HEK293T (cell line): Measurements from ENCODE around the gene COMMD6.

Experiments
- CTCF ChIA-PET: fragments of 350-600 bp; formaldehyde crosslinking; extraction: SDS; loops from one replicate; lab custom pipeline; 2021; ENCODE audit warnings: antibody characterized with exemption, inconsistent platforms; lab: Yijun Ruan, JAX
- POLR2A ChIA-PET: fragments of 350-600 bp; formaldehyde crosslinking; extraction: SDS; loops from one replicate; lab custom pipeline; 2020; ENCODE audit warnings: antibody characterized with exemption, inconsistent platforms; lab: Yijun Ruan, JAX
- DNase-seq: peaks from one replicate; pipeline ENCODE4 v3.0.0; 2012; ENCODE audit warnings: mixed read lengths; ENCODE audit errors: extremely low spot score
- ARNT ChIP-seq: fragments of 450-650 bp; IDR thresholded peaks from 2 replicates; pipeline ENCODE4 v1.6.1; 2017; ENCODE audit warnings: mild to moderate bottlenecking
- BHLHE40 ChIP-seq: fragments of 450-650 bp; IDR thresholded peaks from 2 replicates; pipeline ENCODE4 v1.6.1; 2016; ENCODE audit warnings: mild to moderate bottlenecking, moderate library complexity, borderline replicate concordance
- CTBP1 ChIP-seq: fragments of 450-650 bp; IDR thresholded peaks from 2 replicates; pipeline ENCODE4 v1.6.1; 2016; ENCODE audit warnings: borderline replicate concordance
- ELF4 ChIP-seq: fragments of 450-650 bp; IDR thresholded peaks from 2 replicates; pipeline ENCODE4 v1.6.1; 2017; ENCODE audit warnings: antibody characterized with exemption
- FOXA1 ChIP-seq: fragments of 450-650 bp; IDR thresholded peaks from 2 replicates; pipeline ENCODE4 v1.6.1; 2016; ENCODE audit warnings: mild to moderate bottlenecking
- FOXK2 ChIP-seq: fragments of 450-650 bp; IDR thresholded peaks from 2 replicates; pipeline ENCODE4 v1.6.1; 2016; ENCODE audit warnings: mild to moderate bottlenecking
- FOXM1 ChIP-seq: fragments of 450-650 bp; IDR thresholded peaks from 2 replicates; pipeline ENCODE4 v1.6.1; 2017; ENCODE audit warnings: mild to moderate bottlenecking, borderline replicate concordance
- HDGF ChIP-seq: fragments of 450-650 bp; IDR thresholded peaks from 2 replicates; pipeline ENCODE4 v1.6.1; 2017; ENCODE audit warnings: antibody characterized with exemption, borderline replicate concordance
- L3MBTL2 ChIP-seq: fragments of 450-650 bp; conservative IDR thresholded peaks from 2 replicates; pipeline ENCODE4 v1.6.1; 2016; ENCODE audit warnings: mild to moderate bottlenecking
- LEF1 ChIP-seq: fragments of 450-650 bp; IDR thresholded peaks from 2 replicates; pipeline ENCODE4 v1.6.1; 2017; ENCODE audit warnings: mild to moderate bottlenecking, borderline replicate concordance
- NFRKB ChIP-seq: fragments of 450-650 bp; IDR thresholded peaks from 2 replicates; pipeline ENCODE4 v1.6.1; 2016; ENCODE audit warnings: mild to moderate bottlenecking, moderate library complexity
- PKNOX1 ChIP-seq: fragments of 450-650 bp; IDR thresholded peaks from 2 replicates; pipeline ENCODE4 v1.6.1; 2016
- SP1 ChIP-seq: fragments of 450-650 bp; IDR thresholded peaks from 2 replicates; pipeline ENCODE4 v1.6.1; 2017
- SUZ12 ChIP-seq: fragments of 450-650 bp; IDR thresholded peaks from 2 replicates; pipeline ENCODE4 v1.6.1; 2016; ENCODE audit warnings: mild to moderate bottlenecking
- TARDBP ChIP-seq: fragments of 450-650 bp; IDR thresholded peaks from 2 replicates; pipeline ENCODE4 v1.6.1; 2016
- ZNF384 ChIP-seq: fragments of 450-650 bp; IDR thresholded peaks from 2 replicates; pipeline ENCODE4 v1.6.1; 2016

The COMMD6 gene

GRCh38 chr13:75514080-75514995 lies 23.3 kb downstream of the COMMD6 start:
- ChIA-PET POLR2A (no interaction called here), CTCF (interaction anchor here (0.7 to 1.6 kb wide), 2 partner anchors 9 to 51 kb away, joined by 3 read pairs; no protein-coding TSS in a partner anchor)
- no peak for DNase-seq
- TF ChIP-seq ELF4, result no peak
- no peak for TF ChIP-seq FOXM1
- no peak for TF ChIP-seq FOXK2
- TF ChIP-seq TARDBP, result no peak
- no peak for TF ChIP-seq SP1
- no peak for TF ChIP-seq CTBP1
- no peak for TF ChIP-seq LEF1
- no peak for TF ChIP-seq BHLHE40
- no peak for TF ChIP-seq FOXA1
- TF ChIP-seq HDGF, result no peak
- TF ChIP-seq L3MBTL2, result no peak
- TF ChIP-seq ZNF384, result no peak
- no peak for TF ChIP-seq NFRKB
- no peak for TF ChIP-seq PKNOX1
- no peak for TF ChIP-seq SUZ12

- POLR2A ChIA-PET, result no interaction called here
- DNase-seq, result no peak
- TF ChIP-seq NFRKB (no peak), FOXA1 (no peak), CTBP1 (no peak), L3MBTL2 (no peak), ZNF384 (no peak), FOXK2 (no peak)
- CTCF ChIA-PET, result interaction anchor here (1.6 kb wide), 1 partner anchor 10 kb away, joined by 3 read pairs; no protein-coding TSS in a partner anchor
Observed at GRCh38 chr13:75513271-75513670, 24.4 kb downstream of the COMMD6 start.

- no peak for DNase-seq
- TF ChIP-seq BHLHE40, result no peak
- TF ChIP-seq FOXA1, result no peak
- no peak for TF ChIP-seq FOXK2
- no peak for TF ChIP-seq TARDBP
- no peak for TF ChIP-seq SUZ12
- TF ChIP-seq NFRKB, result no peak
- no peak for TF ChIP-seq CTBP1
- no peak for TF ChIP-seq L3MBTL2
- TF ChIP-seq SP1, result no peak
- TF ChIP-seq PKNOX1, result no peak
- TF ChIP-seq FOXM1, result no peak
- no peak for TF ChIP-seq LEF1
- TF ChIP-seq HDGF, result no peak
- no peak for TF ChIP-seq ARNT
- TF ChIP-seq ELF4, result no peak
- no peak for TF ChIP-seq ZNF384
- CTCF ChIA-PET, result no interaction called here
- POLR2A ChIA-PET, result no interaction called here
Observed at GRCh38 chr13:75512253-75512652, 25.4 kb downstream of the COMMD6 start.

GRCh38 chr13:75511051-75511625 lies 26.5 kb downstream of the COMMD6 start:
- DNase-seq, result no peak
- POLR2A ChIA-PET, result no interaction called here
- no peak for TF ChIP-seq ELF4
- CTCF ChIA-PET, result no interaction called here

GRCh38 chr13:75508002-75508548 lies 29.6 kb downstream of the COMMD6 start:
- TF ChIP-seq LEF1 (no peak), ARNT (no peak), FOXM1 (no peak), TARDBP (no peak), CTBP1 (no peak), FOXK2 (no peak), SUZ12 (no peak), NFRKB (no peak), HDGF (0 out of 2 replicates have a peak, but pooled peaks have one; percentile 47)
- no peak for DNase-seq
- POLR2A ChIA-PET, result no interaction called here
- CTCF ChIA-PET, result no interaction called here
